IMR-90 (cell line): Measurements from ENCODE around the gene SIT1. TPM values are rescaled to one million over a fixed set of nuclear protein-coding genes. Genes with fewer than 3 reads are reported as not detected.

ENCODE experiments used
- ATAC-seq: fragments of 200-7000 bp; cut with Tn5 transposase; 2 replicates; pipeline ENCODE4 v1.9.1; 2020; ENCODE audit warnings: low read depth, mild to moderate bottlenecking, moderate library complexity
- BruUV-seq: library from RNA; stranded (reverse); fragments of 400-500 nt; replicated peaks from 2 replicates; lab custom pipeline; 2021; lab: Mats Ljungman, UMichigan
- CTCF ChIA-PET: fragments of 300-600 bp; formaldehyde crosslinking; extraction: SDS; loops from one replicate; lab custom pipeline; 2021; ENCODE audit warnings: antibody characterized with exemption; lab: Yijun Ruan, JAX
- POLR2A ChIA-PET: fragments of 300-600 bp; sonication (Branson Sonifier 250); formaldehyde crosslinking; loops from one replicate; lab custom pipeline; 2022; ENCODE audit warnings: antibody characterized with exemption; ENCODE audit not compliant: unreplicated experiment; lab: Charles Lee
- DNase-seq: peaks from one replicate; pipeline ENCODE4 v3.0.0; 2013
- H2AFZ ChIP-seq: replicated peaks from 2 replicates; pipeline ENCODE3; 2013; ENCODE audit warnings: low read length, mild to moderate bottlenecking; ENCODE audit not compliant: poor library complexity
- H2AK5ac ChIP-seq: 2 replicates; pipeline ENCODE4 v1.6.1; 2013; ENCODE audit warnings: low read depth, low read length, inconsistent platforms
- H2AK9ac ChIP-seq: replicated peaks from 2 replicates; pipeline ENCODE3; 2013; ENCODE audit warnings: mild to moderate bottlenecking, low read depth, low read length, moderate library complexity; ENCODE audit not compliant: poor library complexity
- H2BK120ac ChIP-seq: 2 replicates; pipeline ENCODE4 v1.6.1; 2013; ENCODE audit warnings: low read depth, low read length, inconsistent platforms
- H2BK15ac ChIP-seq: 3 replicates; pipeline ENCODE4 v1.6.1; 2013; ENCODE audit warnings: low read depth, low read length, inconsistent platforms
- H2BK20ac ChIP-seq: 2 replicates; pipeline ENCODE4 v1.6.1; 2013; ENCODE audit warnings: low read depth, mild to moderate bottlenecking, inconsistent platforms, low read length, moderate library complexity
- H2BK5ac ChIP-seq: 2 replicates; pipeline ENCODE4 v1.6.1; 2013; ENCODE audit warnings: mild to moderate bottlenecking, low read depth, low read length, inconsistent platforms; ENCODE audit not compliant: poor library complexity, severe bottlenecking
- H3K14ac ChIP-seq: replicated peaks from 2 replicates; pipeline ENCODE4 v1.6.1; 2013; ENCODE audit warnings: low read depth, low read length, inconsistent platforms
- H3K18ac ChIP-seq: 2 replicates; pipeline ENCODE4 v1.6.1; 2013; ENCODE audit warnings: low read depth, low read length, control low read depth
- H3K23ac ChIP-seq: 2 replicates; pipeline ENCODE4 v1.6.1; 2013; ENCODE audit warnings: low read depth, low read length, inconsistent platforms
- H3K27ac ChIP-seq: 2 replicates; pipeline ENCODE4 v1.5.1; 2013; ENCODE audit warnings: mild to moderate bottlenecking, control low read depth, low read length; ENCODE audit not compliant: insufficient read depth
- H3K27me3 ChIP-seq: 2 replicates; pipeline ENCODE4 v1.6.1; 2013; ENCODE audit warnings: low read length; ENCODE audit not compliant: control insufficient read depth, insufficient read depth
- H3K36me3 ChIP-seq: 2 replicates; pipeline ENCODE4 v1.6.1; 2013; ENCODE audit warnings: low read length, mixed read lengths; ENCODE audit not compliant: control insufficient read depth, insufficient read depth
- H3K4ac ChIP-seq: 2 replicates; pipeline ENCODE4 v1.6.1; 2013; ENCODE audit warnings: low read depth, low read length, inconsistent platforms
- H3K4me1 ChIP-seq: 2 replicates; pipeline ENCODE4 v1.6.1; 2013; ENCODE audit warnings: low read length, mixed read lengths; ENCODE audit not compliant: control insufficient read depth, insufficient read depth
- H3K4me2 ChIP-seq: 2 replicates; pipeline ENCODE4 v1.6.1; 2013; ENCODE audit warnings: low read depth, mild to moderate bottlenecking, control low read depth, low read length, moderate library complexity
- H3K4me3 ChIP-seq: 2 replicates; pipeline ENCODE4 v1.5.1; 2013; ENCODE audit warnings: low read depth, mild to moderate bottlenecking, control low read depth, low read length, moderate library complexity; ENCODE audit not compliant: insufficient read depth
- H3K56ac ChIP-seq: 2 replicates; pipeline ENCODE4 v1.6.1; 2013; ENCODE audit warnings: low read length, inconsistent platforms; ENCODE audit not compliant: insufficient read depth; ENCODE audit errors: extremely low read depth
- H3K79me1 ChIP-seq, 2 experiments: 2 replicates each; pipeline ENCODE4 v1.6.1; 2013; ENCODE audit warnings: low read length in 2 of 2, inconsistent platforms in 1 of 2, low read depth in 1 of 2
- H3K9ac ChIP-seq: 2 replicates; pipeline ENCODE4 v1.6.1; 2013; ENCODE audit warnings: low read depth, low read length, control low read depth
- H3K9me1 ChIP-seq: 2 replicates; pipeline ENCODE4 v1.6.1; 2013; ENCODE audit warnings: low read length, inconsistent platforms; ENCODE audit not compliant: insufficient read depth
- H3K9me3 ChIP-seq: 2 replicates; pipeline ENCODE4 v1.6.1; 2013; ENCODE audit warnings: low read length; ENCODE audit not compliant: control insufficient read depth, insufficient read depth
- H4K20me1 ChIP-seq: 2 replicates; pipeline ENCODE4 v1.6.1; 2013; ENCODE audit warnings: low read length, inconsistent platforms; ENCODE audit not compliant: insufficient read depth
- H4K5ac ChIP-seq: 2 replicates; pipeline ENCODE4 v1.6.1; 2013; ENCODE audit warnings: mild to moderate bottlenecking, low read depth, low read length, control low read depth
- H4K8ac ChIP-seq, 2 experiments: 2 replicates each; pipeline ENCODE4 v1.6.1; 2013; ENCODE audit warnings: low read depth in 2 of 2, low read length in 2 of 2, control low read depth in 1 of 2, inconsistent platforms in 1 of 2
- H4K91ac ChIP-seq: 2 replicates; pipeline ENCODE4 v1.6.1; 2013; ENCODE audit warnings: low read depth, low read length, inconsistent platforms; ENCODE audit not compliant: insufficient read depth
- MAZ ChIP-seq: IDR thresholded peaks from 2 replicates; pipeline ENCODE4 v1.6.1; 2012; ENCODE audit warnings: low read depth, mild to moderate bottlenecking, low read length, improper control_type of control experiment, moderate library complexity, borderline replicate concordance
- RCOR1 ChIP-seq: IDR thresholded peaks from 2 replicates; pipeline ENCODE4 v1.6.1; 2012; ENCODE audit warnings: mild to moderate bottlenecking, low read length, improper control_type of control experiment; ENCODE audit not compliant: insufficient replicate concordance
- WGBS, 2 experiments: methylation state at CpG; one replicate each; pipeline versions ENCODE4 v1.1.5 to v1.1.7; 2013; ENCODE audit warnings: missing lambda C conversion rate in 2 of 2; ENCODE audit not compliant: insufficient read length in 1 of 2; ENCODE audit errors: extremely low coverage in 2 of 2; 5-methylcytosine and 5-hydroxymethylcytosine counted together
- dilution Hi-C: fragments of 300-500 bp; cut with HindIII; formaldehyde crosslinking; loops from one replicate; pipeline ENCODE4 v1.14.3; 2018; ENCODE audit warnings: low sequenced_read_pairs; ENCODE audit not compliant: unreplicated experiment
- in situ Hi-C: fragments of 300-500 bp; cut with MboI; formaldehyde crosslinking; loops from 3 replicates; pipeline ENCODE4 v1.14.3; 2019; ENCODE audit warnings: low sequenced_read_pairs, inconsistent platforms, mixed read lengths
- intact Hi-C: fragments of 100-400 bp; cut with micrococcal nuclease; formaldehyde crosslinking; loops from 2 replicates; pipeline ENCODE4 v1.10.0; 2022
- polyA plus RNA-seq, 3 experiments: library from polyadenylated mRNA; depleted of rRNA; stranded (reverse); fragments of >200 nt; gene quantifications; 2 replicates each; pipeline ENCODE4 v1.2.3, GENCODE V29; 2012; ENCODE audit warnings: low replicate concordance in 1 of 3
- total RNA-seq: library from RNA; depleted of rRNA; stranded (reverse); fragments of >200 nt; gene quantifications from 2 replicates; pipeline ENCODE4 v1.2.3, GENCODE V29; 2012

The SIT1 gene
- total and polyA plus RNA-seq, 2 of the 4 experiments (the other 2 are of a cell fraction): not detected

- ATAC-seq: peak; percentile 2
- CTCF ChIA-PET: interaction anchor here (1.2 to 3.1 kb wide), 4 partner anchors 8 to 75 kb away, joined by 3 to 19 read pairs (median 8); partner anchors contain the start of genes CREB3 and TLN1
- 40% methylated on average over 10 of the region's 25 CpGs; no CpG with 5 or more reads in 1 of the 2 experiments for WGBS, 2 experiments
Measured at GRCh38 chr9:35656831-35657545, 6.3 kb upstream of the SIT1 start.

More at GRCh38 chr9:35656831-35657545, 6.3 kb upstream of the SIT1 start:
- Histone ChIP-seq H2AK5ac (peak overlapping the region; percentile 57), H4K8ac (peak overlapping the region; percentile 14 to 86; a peak in 3 of 4 replicates), H3K4me1 (peaks cover 14% of the 10 kb centered on the region), H2BK20ac (peak overlapping the region; percentile 40), H3K4me2 (peak overlapping the region; percentile 70), H2AK9ac (peak overlapping the region; percentile 53), H3K36me3 (peaks cover 11% of the 10 kb centered on the region), H4K91ac (peak overlapping the region; percentile 41; the same call in 1 of the 2 replicates), H2BK120ac (peak overlapping the region; percentile 34), H3K18ac (peak overlapping the region; percentile 84; the same call in 1 of the 2 replicates), H3K4me3 (peak overlapping the region; percentile 32), H2BK5ac (peak overlapping the region; percentile 66), H3K9me1 (peaks cover 5% of the 10 kb centered on the region), H3K27ac (peak overlapping the region; percentile 60), H3K14ac (peak overlapping the region; percentile 69), H2AFZ (peak overlapping the region; percentile 87), H3K27me3 (no peaks in the 10 kb centered on the region), H3K23ac (peak overlapping the region; percentile 74), H2BK15ac (peak overlapping the region; percentile 30; the same call in 1 of the 3 replicates), H4K20me1 (peaks cover 3% of the 10 kb centered on the region; the same call in 1 of the 2 replicates), H3K79me1 (peaks cover 12 to 32% of the 10 kb centered on the region in 2 experiments; a peak in 3 of 4 replicates), H3K4ac (peak overlapping the region; percentile 55), H3K56ac (no peak overlapping the region), H3K9ac (peak overlapping the region; percentile 30), H4K5ac (peak overlapping the region; percentile 87), H3K9me3 (no peaks in the 10 kb centered on the region)
- POLR2A ChIA-PET: interaction anchor here (0.8 to 1.3 kb wide), 3 partner anchors 29 to 71 kb away, joined by 6 to 7 read pairs (median 6); no protein-coding TSS in a partner anchor
- in situ Hi-C loops (loop anchor here (10.0 kb wide), 1 partner anchor 152 kb away; no protein-coding TSS in a partner anchor), dilution Hi-C loops (no loop called here), intact Hi-C loops (loop anchor here (5.0 to 10.0 kb wide), 4 partner anchors 35 to 172 kb away; partner anchors contain the start of genes HINT2 and SPAG8)
- TF ChIP-seq RCOR1 (peak; percentile 25), MAZ (no peak)
- DNase-seq: no peak
- no TSS peak for BruUV-seq
